ENCODE measurements around the gene TUB. TPM values are rescaled to one million over a fixed set of nuclear protein-coding genes. Genes with fewer than 3 reads are reported as not detected.

Gene TUB
- total and polyA plus RNA-seq, 2 experiments from 2014 or later = 3.3 to 12.3 TPM

- Histone ChIP-seq H3K4me1 (ENCODE audit: insufficient read depth) (no peaks in the 10 kb centered on the region), H3K9me3 (ENCODE audit: low read depth) (no peaks in the 10 kb centered on the region), H3K9me2 (ENCODE audit: insufficient read depth) (no peaks in the 10 kb centered on the region), H3K4me3 (no peak overlapping the region), H3F3A (ENCODE audit: insufficient read depth) (no peaks in the 10 kb centered on the region), H3K9ac (no peak overlapping the region), H3K27ac (no peak overlapping the region), H4K20me1 (ENCODE audit: insufficient read depth) (no peaks in the 10 kb centered on the region), H3K4me2 (ENCODE audit: unreplicated experiment) (no peak overlapping the region), H2AFZ (no peak overlapping the region), H3K27me3 (replicated peaks; ENCODE audit: insufficient read depth) (no peaks in the 10 kb centered on the region), H3K79me2 (ENCODE audit: insufficient read depth) (no peaks in the 10 kb centered on the region), H3K36me3 (ENCODE audit: low read depth) (no peaks in the 10 kb centered on the region)
- DNase-seq = no peak
- TF ChIP-seq EZH2phosphoT487 (IDR thresholded peaks at IDR 0.05; ENCODE audit: insufficient read depth, low read depth) (no peak), EZH2 (IDR thresholded peaks at IDR 0.05; ENCODE audit: insufficient read depth, poor library complexity, severe bottlenecking) (no peak)
- in situ Hi-C loops (cut with MboI) = no loop called here
- 64 to 71% methylated on average over 11 of the region's 11 CpGs for WGBS, 2 experiments (ENCODE audit: low coverage in 1 of 2, low lambda C conversion rate in 2 of 2, missing lambda C conversion rate in 2 of 2)
Measured at GRCh38 chr11:8035200-8035855, 45.7 kb upstream of the TUB start.

GRCh38 chr11:8036002-8036802 lies 44.8 kb upstream of the TUB start:
- H3K4me3 ChIP-seq = no peak overlapping the region
- H3K9me3 ChIP-seq (ENCODE audit: low read depth) = no peaks in the 10 kb centered on the region
- no peaks in the 10 kb centered on the region for H3F3A ChIP-seq (ENCODE audit: insufficient read depth)
- DNase-seq = no peak
- H2AFZ ChIP-seq = no peak overlapping the region
- H3K27ac ChIP-seq = no peak overlapping the region
- no peaks in the 10 kb centered on the region for H3K79me2 ChIP-seq (ENCODE audit: insufficient read depth)
- in situ Hi-C loops (cut with MboI) = no loop called here
- H3K9me2 ChIP-seq (ENCODE audit: insufficient read depth) = no peaks in the 10 kb centered on the region
- TF ChIP-seq EZH2phosphoT487 (IDR thresholded peaks at IDR 0.05; ENCODE audit: insufficient read depth, low read depth) = no peak
- TF ChIP-seq EZH2 (IDR thresholded peaks at IDR 0.05; ENCODE audit: insufficient read depth, poor library complexity, severe bottlenecking) = no peak
- 76 to 77% methylated on average over 5 of the region's 5 CpGs for WGBS, 2 experiments (ENCODE audit: low coverage in 1 of 2, low lambda C conversion rate in 2 of 2, missing lambda C conversion rate in 2 of 2)
- H4K20me1 ChIP-seq (ENCODE audit: insufficient read depth) = no peaks in the 10 kb centered on the region
- no peak overlapping the region for H3K4me2 ChIP-seq (ENCODE audit: unreplicated experiment)
- H3K9ac ChIP-seq = no peak overlapping the region
- no peaks in the 10 kb centered on the region for H3K4me1 ChIP-seq (ENCODE audit: insufficient read depth)
- no peaks in the 10 kb centered on the region for H3K27me3 ChIP-seq (replicated peaks; ENCODE audit: insufficient read depth)
- no peaks in the 10 kb centered on the region for H3K36me3 ChIP-seq (ENCODE audit: low read depth)

GRCh38 chr11:8036986-8037385 lies 44.0 kb upstream of the TUB start:
- Histone ChIP-seq H3F3A (ENCODE audit: insufficient read depth) (no peaks in the 10 kb centered on the region), H3K27me3 (replicated peaks; ENCODE audit: insufficient read depth) (no peaks in the 10 kb centered on the region), H3K9me2 (ENCODE audit: insufficient read depth) (no peaks in the 10 kb centered on the region), H3K4me2 (ENCODE audit: unreplicated experiment) (no peak overlapping the region), H3K36me3 (ENCODE audit: low read depth) (no peaks in the 10 kb centered on the region), H3K9me3 (ENCODE audit: low read depth) (no peaks in the 10 kb centered on the region), H3K27ac (no peak overlapping the region), H3K79me2 (ENCODE audit: insufficient read depth) (no peaks in the 10 kb centered on the region), H3K4me3 (no peak overlapping the region), H2AFZ (no peak overlapping the region), H4K20me1 (ENCODE audit: insufficient read depth) (no peaks in the 10 kb centered on the region), H3K9ac (no peak overlapping the region), H3K4me1 (ENCODE audit: insufficient read depth) (no peaks in the 10 kb centered on the region)
- no peak for DNase-seq
- TF ChIP-seq EZH2phosphoT487 (IDR thresholded peaks at IDR 0.05; ENCODE audit: insufficient read depth, low read depth) = no peak
- TF ChIP-seq EZH2 (IDR thresholded peaks at IDR 0.05; ENCODE audit: insufficient read depth, poor library complexity, severe bottlenecking) = no peak
- in situ Hi-C loops (cut with MboI) = no loop called here
- WGBS, 2 experiments (ENCODE audit: low coverage in 1 of 2, low lambda C conversion rate in 2 of 2, missing lambda C conversion rate in 2 of 2) = 85 to 86% methylated on average over 5 of the region's 5 CpGs

GRCh38 chr11:8038393-8038792 lies 42.6 kb upstream of the TUB start:
- in situ Hi-C loops (cut with MboI) = no loop called here
- Histone ChIP-seq H3K9me3 (ENCODE audit: low read depth) (no peaks in the 10 kb centered on the region), H3K27ac (no peak overlapping the region), H3K9ac (no peak overlapping the region), H3F3A (ENCODE audit: insufficient read depth) (no peaks in the 10 kb centered on the region), H3K4me2 (ENCODE audit: unreplicated experiment) (no peak overlapping the region), H3K36me3 (ENCODE audit: low read depth) (no peaks in the 10 kb centered on the region), H2AFZ (no peak overlapping the region), H3K4me1 (ENCODE audit: insufficient read depth) (no peaks in the 10 kb centered on the region), H4K20me1 (ENCODE audit: insufficient read depth) (no peaks in the 10 kb centered on the region), H3K9me2 (ENCODE audit: insufficient read depth) (no peaks in the 10 kb centered on the region), H3K4me3 (no peak overlapping the region), H3K79me2 (ENCODE audit: insufficient read depth) (no peaks in the 10 kb centered on the region), H3K27me3 (replicated peaks; ENCODE audit: insufficient read depth) (no peaks in the 10 kb centered on the region)
- TF ChIP-seq EZH2 (IDR thresholded peaks at IDR 0.05; ENCODE audit: insufficient read depth, poor library complexity, severe bottlenecking) (no peak), EZH2phosphoT487 (IDR thresholded peaks at IDR 0.05; ENCODE audit: insufficient read depth, low read depth) (no peak)
- 81 to 84% methylated on average over 8 of the region's 8 CpGs for WGBS, 2 experiments (ENCODE audit: low coverage in 1 of 2, low lambda C conversion rate in 2 of 2, missing lambda C conversion rate in 2 of 2)
- no peak for DNase-seq
